Measurements from ENCODE around the gene FBXL14. TPM values are rescaled to one million over a fixed set of nuclear protein-coding genes. Genes with fewer than 3 reads are reported as not detected.

FBXL14 gene
- total RNA-seq, 1 donor = 11.2 TPM

GRCh38 chr12:1587927-1588574, 6.3 kb downstream of the FBXL14 start:
- no peak for DNase-seq (ENCODE audit: low read depth)
- no peak for TF ChIP-seq CTCF (IDR thresholded peaks at IDR 0.05; ENCODE audit: insufficient read depth, low read length)

GRCh38 chr12:1584326-1584725, 10.1 kb downstream of the FBXL14 start:
- no peak overlapping the region for H3K4me3 ChIP-seq (ENCODE audit: low read depth, low read length)
- no peak for DNase-seq (ENCODE audit: low read depth)
- TF ChIP-seq CTCF (IDR thresholded peaks at IDR 0.05; ENCODE audit: insufficient read depth, low read length) = no peak

More at GRCh38 chr12:1587927-1588574, 6.3 kb downstream of the FBXL14 start:
- no peak overlapping the region for H3K4me3 ChIP-seq (ENCODE audit: low read depth, low read length)

GRCh38 chr12:1583421-1584078, 10.8 kb downstream of the FBXL14 start:
- H3K4me3 ChIP-seq (ENCODE audit: low read depth, low read length) = peak overlapping the region; percentile 38
- DNase-seq (ENCODE audit: low read depth) = peak; percentile 96
- TF ChIP-seq CTCF (IDR thresholded peaks at IDR 0.05; ENCODE audit: insufficient read depth, low read length) = peak; percentile 83

GRCh38 chr12:1582709-1583050, 11.7 kb downstream of the FBXL14 start:
- no peak for DNase-seq (ENCODE audit: low read depth)
- no peak overlapping the region for H3K4me3 ChIP-seq (ENCODE audit: low read depth, low read length)
- TF ChIP-seq CTCF (IDR thresholded peaks at IDR 0.05; ENCODE audit: insufficient read depth, low read length) = no peak

- no peak overlapping the region for H3K4me3 ChIP-seq (ENCODE audit: low read depth, low read length)
- DNase-seq (ENCODE audit: low read depth) = peak; percentile 47
- no peak for TF ChIP-seq CTCF (IDR thresholded peaks at IDR 0.05; ENCODE audit: insufficient read depth, low read length)
These were observed 12.2 kb downstream of the FBXL14 start for GRCh38 chr12:1581973-1582708.

- no peak for DNase-seq (ENCODE audit: low read depth)
- TF ChIP-seq CTCF (IDR thresholded peaks at IDR 0.05; ENCODE audit: insufficient read depth, low read length) = no peak
- no peak overlapping the region for H3K4me3 ChIP-seq (ENCODE audit: low read depth, low read length)
These were observed 13.9 kb downstream of the FBXL14 start for GRCh38 chr12:1580526-1580925.

Measured in fibroblast of the aortic adventitia (primary cell).